ENCODE data around the gene PTBP1.
"Not testable (repeated sequence)": the region's sequence is repeated elsewhere in the genome, so short reads cannot be mapped to it uniquely, and the experiment has no call there.

PTBP1 gene

GRCh38 chr19:853614-854220 is 56.5 kb downstream of the PTBP1 start:
- DNase-seq (ENCODE audit: low read depth in 2 of 2) = not testable (repeated sequence)

DNA sequence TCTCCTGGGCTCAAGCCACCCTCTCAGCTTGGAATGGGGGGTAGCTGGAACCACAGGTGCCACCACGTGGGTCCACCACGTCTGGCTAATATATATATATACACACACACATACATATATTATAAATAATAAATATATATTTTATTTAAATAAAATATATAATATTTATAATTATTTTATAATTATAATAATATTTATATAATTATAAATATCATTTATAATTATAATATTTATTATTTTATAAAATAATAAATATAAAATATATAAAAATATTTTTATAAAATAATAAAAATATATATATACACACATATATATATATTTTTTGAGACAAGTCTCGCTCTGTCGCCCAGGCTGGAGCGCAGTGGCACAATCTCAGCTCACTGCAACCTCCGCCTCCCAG is 57.3 kb downstream of the PTBP1 start:
- no peak for DNase-seq (ENCODE audit: low read depth in 2 of 2)

DNA sequence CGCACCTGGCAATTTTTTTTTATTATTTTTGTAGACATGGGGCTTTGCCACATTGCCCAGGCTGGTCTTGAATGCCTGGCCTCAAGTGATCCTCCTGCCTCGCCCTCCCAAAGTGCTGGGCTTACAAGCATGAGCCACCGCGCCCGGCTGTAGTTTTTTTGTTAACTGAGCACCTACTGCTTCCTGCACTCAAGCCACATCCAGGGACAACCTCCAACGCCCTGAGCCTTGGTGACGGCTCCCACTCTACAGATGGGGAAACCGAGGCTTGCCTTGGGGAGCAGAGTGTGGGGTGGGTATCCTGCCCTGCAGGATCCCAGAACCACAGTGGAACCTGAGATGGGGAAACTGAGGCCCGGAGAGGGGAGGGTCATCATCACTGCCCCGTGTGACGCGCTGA is 57.9 kb downstream of the PTBP1 start:
- no peak for DNase-seq (ENCODE audit: low read depth in 2 of 2)

GRCh38 chr19:855566-856120 is 58.4 kb downstream of the PTBP1 start:
- no peak for DNase-seq (ENCODE audit: low read depth in 2 of 2)

DNA sequence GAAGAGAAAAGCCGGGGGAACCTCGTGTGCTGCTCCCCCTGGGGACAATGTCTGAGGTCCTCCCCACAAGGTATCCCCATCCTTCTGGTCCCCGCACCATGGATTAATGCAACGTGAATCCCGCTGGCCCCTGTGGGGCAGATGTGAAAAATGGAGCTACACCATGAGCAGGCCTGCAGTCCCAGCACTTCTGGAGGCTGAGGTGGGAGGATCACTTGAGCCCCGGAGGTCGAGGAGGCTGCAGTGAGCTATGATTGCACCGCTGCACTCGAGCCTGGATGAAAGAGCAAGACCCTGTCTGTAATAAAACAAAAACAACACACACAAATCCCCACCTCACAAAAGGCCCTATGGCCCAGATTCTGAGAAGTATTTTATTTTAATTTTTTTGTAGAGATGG is 61.0 kb downstream of the PTBP1 start:
- no peak for DNase-seq (ENCODE audit: low read depth in 2 of 2)

DNA sequence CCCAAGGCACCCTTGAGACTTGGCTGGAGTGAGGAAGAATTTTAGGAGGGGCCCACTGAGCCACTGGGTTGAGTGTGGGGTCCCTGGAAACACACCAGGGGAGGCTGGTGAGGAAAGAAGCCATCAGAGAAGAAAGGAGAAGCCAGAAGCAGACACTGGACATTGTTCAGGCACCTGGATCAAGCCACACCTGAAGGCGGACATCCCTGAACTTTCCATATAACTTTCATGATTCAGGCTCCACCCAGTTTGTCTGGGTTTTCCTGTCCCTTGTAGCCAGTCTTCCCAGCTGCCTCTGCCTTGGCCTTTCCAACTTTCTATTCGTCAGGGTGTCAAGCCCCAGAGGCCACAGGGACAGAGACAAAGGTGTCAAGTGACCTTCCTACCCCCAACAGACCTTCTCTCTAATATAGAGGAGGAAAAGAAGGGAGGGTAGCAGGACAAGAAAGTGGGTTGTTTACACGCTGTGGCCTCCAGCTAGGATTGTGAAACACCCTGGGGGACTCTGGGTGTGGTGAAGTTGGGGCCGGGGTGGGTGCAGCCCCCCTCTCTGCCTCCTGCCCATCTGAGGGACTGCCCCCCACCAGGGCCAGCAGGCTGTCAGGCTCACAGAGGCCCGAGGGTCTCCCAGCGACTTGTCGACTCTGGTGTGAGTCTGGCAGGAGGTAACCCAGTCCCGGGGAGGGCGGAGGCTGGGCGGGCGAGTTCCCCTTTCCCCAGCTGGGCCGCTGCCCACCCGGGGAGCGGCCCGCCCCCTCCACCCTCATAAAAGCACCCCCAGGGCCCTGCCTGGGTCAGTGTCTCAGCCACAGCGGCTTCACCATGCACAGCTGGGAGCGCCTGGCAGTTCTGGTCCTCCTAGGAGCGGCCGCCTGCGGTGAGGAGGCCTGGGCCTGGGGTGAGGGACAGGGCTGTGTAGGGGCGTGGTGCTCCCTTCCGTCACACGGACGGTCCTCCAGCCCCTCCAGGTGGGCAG is 61.9 kb downstream of the PTBP1 start, which contains the start of gene CFD:
TSS of gene CFD (plus strand) at position 797 of the 976 bp plus-strand sequence. CDS start at position 823, 26 bp downstream.
- DNase-seq (ENCODE audit: low read depth in 2 of 2) = no peak

DNA sequence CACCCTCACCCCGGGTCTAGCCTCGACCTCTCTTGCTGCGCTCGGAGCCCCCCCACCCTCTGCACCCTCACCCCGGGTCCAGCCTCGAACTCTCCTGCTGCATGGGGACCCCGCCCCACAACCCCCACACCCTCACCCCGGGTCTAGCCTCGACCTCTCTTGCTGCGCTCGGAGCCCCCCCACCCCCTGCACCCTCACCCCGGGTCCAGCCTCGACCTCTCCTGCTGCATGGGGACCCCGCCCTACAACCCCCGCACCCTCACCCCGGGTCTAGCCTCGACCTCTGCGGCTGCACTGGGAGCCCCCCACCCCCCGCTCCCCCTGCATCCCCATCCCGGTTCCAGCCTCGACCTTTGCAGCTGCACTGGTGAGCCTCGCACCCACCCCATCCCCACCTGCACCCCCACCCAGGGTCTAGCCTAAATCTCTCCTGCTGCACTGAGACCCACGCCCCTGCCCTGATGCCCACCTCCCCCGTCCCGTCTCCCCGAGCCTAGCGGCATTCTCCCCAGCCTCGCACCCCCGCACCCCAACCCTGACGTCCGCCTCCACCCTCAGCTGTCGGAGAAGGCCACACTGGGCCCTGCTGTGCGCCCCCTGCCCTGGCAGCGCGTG is 64.0 kb downstream of the PTBP1 start:
- DNase-seq (ENCODE audit: low read depth in 2 of 2) = no peak

Data from stimulated activated CD8-positive, alpha-beta memory T cell treated with anti-CD3 and anti-CD28 coated beads, Interleukin-15, amount 100 ng/mL, for 4 hours (primary cell).